HL-60/S4 (cell line): ENCODE results near the gene HES6.
"Not testable (repeated sequence)": the region's sequence is repeated elsewhere in the genome, so short reads cannot be mapped to it uniquely, and the experiment has no call there.

Experiments
- in situ Hi-C: fragments of 300-500 bp; cut with MboI; formaldehyde crosslinking; loops from 2 replicates; pipeline ENCODE4 v1.14.3; 2022; ENCODE audit warnings: low sequenced_read_pairs

The HES6 gene

GRCh38 chr2:238273433-238273832, 33.6 kb upstream of the HES6 start:
- in situ Hi-C loops = not testable (repeated sequence)

DNA sequence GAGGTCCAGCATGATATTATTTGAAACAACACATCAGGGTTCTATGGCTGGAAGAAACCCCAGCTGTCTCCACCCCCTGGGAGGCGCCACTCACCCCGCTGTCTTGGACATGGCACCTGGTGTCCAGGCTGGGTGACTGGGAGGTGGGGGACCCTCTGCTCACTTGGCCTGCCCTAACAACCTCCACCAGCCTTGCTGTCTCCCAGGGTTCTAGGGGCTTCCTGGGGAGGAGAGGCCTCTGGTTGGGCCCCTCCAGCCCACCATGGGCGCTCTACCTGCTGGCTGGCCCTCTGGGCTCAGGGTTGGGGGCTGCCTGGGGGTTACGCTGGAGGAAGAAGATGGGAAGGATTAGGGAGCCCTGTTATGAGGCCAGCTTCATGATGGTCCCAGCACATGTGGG, 32.3 kb upstream of the HES6 start:
- in situ Hi-C loops = no loop called here

GRCh38 chr2:238271686-238272085, 31.8 kb upstream of the HES6 start:
- in situ Hi-C loops = not testable (repeated sequence)

GRCh38 chr2:238271061-238271554, 31.3 kb upstream of the HES6 start:
- in situ Hi-C loops = no loop called here

GRCh38 chr2:238270606-238271005, 30.8 kb upstream of the HES6 start:
- in situ Hi-C loops = no loop called here

GRCh38 chr2:238269741-238270140, 29.9 kb upstream of the HES6 start:
- in situ Hi-C loops = no loop called here

DNA sequence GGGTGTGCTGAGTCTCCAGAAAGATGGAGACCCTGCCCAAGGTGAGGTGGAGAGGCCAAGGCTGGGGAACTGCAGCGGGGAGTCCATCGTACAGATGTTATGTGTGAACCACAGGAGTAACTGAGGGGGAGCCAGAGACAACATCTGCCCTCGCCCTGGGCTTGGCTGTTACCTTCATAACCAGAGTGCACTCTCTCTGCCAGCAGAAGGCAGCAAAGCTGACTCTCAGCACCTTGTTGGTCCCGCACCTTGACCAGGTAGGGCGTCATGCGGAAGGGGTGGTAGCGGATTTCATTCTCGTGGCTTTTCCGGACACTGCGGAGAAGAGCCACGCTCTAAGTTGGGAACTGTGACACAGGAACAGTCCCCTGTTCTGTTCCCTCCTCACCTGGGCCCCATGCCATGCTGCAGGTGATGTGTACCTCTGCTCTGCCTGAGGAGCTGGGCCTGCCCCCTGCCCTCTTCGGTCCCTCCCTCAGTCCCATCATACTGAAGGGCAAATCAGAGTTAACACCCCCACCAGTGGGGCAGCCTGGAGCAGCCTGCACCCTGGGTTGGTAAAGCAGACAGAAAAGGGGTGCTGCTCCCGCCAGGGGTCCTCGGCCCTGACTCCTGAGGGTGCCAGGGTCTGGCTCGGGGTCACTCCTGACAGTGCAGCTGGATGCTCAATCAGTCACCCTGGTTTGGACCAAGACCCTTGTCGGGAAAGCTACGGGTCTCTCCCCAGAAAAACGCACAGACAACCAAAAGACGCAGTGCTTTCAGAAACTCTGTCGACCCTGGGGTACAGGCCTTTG, 28.2 kb upstream of the HES6 start:
- in situ Hi-C loops = no loop called here

DNA sequence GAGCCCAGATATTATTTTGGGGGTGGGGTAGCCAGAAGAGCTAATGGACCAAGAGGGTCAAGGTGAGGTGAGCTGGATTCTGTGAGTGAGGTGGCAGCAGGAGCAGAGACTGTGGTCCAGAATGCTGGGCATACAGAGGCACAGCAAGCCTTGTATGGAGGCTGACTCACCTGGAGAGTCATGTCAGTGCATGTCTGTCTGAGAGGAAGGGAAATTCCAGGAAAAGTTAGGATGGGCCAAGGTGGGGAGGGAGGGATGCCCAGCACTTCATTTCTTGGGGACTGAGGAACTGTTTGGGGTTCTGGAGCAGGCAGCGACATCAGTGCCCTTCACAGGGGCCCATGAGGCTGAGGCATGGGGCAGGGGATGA, 27.5 kb upstream of the HES6 start:
- in situ Hi-C loops = no loop called here

GRCh38 chr2:238265605-238266004, 25.8 kb upstream of the HES6 start:
- in situ Hi-C loops = no loop called here

GRCh38 chr2:238264072-238264460, 24.2 kb upstream of the HES6 start:
- in situ Hi-C loops = no loop called here

GRCh38 chr2:238263204-238264071, 23.6 kb upstream of the HES6 start:
- in situ Hi-C loops = no loop called here

- in situ Hi-C loops = no loop called here
Observed at GRCh38 chr2:238262496-238263122, 22.8 kb upstream of the HES6 start.

DNA sequence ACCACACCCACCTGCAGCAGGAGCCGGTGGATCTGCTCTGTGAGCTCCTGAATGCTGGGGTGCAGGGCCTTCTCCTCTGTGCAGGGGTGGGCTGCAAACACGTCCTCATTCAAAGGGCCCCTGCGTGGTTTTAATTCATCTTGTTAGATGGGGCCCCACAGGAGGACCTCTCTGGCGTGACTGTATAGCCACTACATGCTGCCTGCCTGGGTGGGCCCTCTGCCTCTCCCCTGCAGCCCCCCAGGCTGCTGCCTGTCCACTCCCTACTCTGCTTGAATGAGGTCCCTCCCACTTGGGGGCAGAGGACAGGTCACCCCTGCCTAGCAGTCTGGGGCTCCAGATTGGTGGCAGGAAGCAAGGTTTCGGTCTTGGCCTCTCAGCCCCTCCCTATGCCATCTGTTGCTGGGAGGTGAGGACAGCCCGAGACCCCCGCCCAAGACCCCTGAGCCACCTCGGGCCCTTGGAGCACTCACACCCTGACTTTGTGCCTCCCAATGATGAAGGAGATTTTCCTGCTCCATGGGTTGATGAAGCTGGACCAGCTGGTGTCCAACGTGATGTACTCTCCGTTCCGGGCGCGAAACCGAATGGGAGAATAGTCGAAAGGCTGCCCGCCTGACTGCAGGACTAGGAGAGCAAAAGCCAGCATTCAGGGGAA, 22.0 kb upstream of the HES6 start:
- in situ Hi-C loops = no loop called here

GRCh38 chr2:238260883-238261282, 21.0 kb upstream of the HES6 start:
- in situ Hi-C loops = no loop called here

- in situ Hi-C loops = no loop called here
Observed at GRCh38 chr2:238259061-238260020, 19.5 kb upstream of the HES6 start.

DNA sequence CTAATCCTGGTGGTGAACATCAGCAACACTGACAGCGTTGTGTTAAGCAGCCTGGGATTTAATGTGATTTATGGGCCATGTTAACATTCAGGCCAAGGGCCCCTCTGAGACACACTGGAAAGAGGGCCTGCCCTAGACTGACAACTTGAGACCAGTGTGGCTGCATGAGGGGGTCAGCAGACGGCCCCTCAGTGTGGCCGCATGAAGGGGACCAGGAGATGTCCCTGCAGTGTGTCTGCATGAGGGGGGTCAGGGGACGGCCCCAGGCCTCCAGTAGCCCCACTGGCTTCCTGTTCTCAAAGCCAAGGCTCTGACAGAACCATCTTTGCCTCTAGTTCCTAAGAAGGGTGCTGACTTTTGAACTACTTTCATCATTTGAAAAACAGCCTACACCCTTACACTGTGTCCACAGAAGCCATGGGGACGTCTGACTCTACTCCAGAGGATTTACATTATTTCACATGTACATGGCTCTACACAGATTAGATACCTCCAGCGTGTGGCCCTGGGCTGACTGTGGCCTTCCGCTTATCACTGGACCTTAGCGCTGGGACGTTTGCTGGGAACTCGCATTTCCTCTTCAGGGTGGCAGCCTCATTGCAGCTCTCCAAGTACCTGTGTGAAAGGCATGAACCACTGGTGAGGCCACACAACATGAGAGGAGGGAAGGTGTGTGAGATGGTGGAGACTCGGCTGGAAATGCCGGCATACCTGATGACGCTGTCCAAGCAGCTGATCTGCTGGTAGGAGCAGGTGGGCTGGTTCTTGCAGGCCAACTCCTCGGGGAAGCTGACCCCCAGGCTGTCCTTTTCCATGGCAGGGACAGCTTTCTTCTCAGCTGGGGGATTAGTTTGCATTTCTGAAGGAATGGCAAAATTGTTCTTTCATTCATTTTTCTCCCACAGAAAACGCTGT, 18.2 kb upstream of the HES6 start:
- in situ Hi-C loops = no loop called here

GRCh38 chr2:238256594-238257104, 16.8 kb upstream of the HES6 start:
- in situ Hi-C loops = no loop called here

GRCh38 chr2:238256111-238256510, 16.3 kb upstream of the HES6 start:
- in situ Hi-C loops = no loop called here

DNA sequence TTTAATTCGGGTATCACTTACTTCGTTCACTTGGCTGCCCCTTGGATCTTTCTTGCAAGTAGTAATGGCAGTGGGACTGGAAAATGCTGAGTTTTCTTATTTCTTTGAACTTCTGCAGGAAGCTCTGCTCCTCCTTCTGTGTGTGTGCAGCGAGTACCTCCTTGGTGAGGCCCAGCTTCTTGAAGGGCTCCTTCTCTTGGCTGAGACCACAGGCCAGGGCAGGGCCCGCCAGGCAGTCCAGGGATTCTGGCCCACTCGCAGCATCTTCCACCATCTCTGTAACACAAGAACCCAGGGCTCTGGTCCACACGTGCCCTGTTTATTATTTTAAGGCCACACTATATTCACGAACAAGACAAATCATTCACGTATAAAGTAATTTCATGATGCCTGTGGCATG, 15.8 kb upstream of the HES6 start:
- in situ Hi-C loops = no loop called here
